ENCODE measurements around the gene PRSS3.
"Not testable (repeated sequence)": the region's sequence is repeated elsewhere in the genome, so short reads cannot be mapped to it uniquely, and the experiment has no call there.

PRSS3 gene

DNA sequence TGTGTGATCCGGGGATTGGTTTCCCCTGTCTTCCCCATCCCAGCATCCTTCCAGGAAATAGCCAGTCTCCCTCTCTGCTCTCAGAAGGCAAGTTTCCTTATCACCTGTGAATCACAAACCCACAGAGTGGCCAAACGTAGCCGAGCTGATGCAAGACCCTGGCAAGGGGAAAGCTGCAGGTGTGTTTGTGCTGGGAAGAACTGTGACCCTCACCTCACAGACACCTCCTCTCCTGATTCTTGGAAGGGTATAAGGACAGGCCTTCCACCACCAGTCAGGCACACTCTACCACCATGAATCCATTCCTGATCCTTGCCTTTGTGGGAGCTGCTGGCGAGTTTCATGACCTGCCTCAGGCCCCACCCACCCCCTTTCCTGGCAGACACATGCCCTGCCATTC lies at the start of gene PRSS3:
PRSS3 (plus strand) TSS at position 281 of the 400 bp plus-strand sequence; CDS start at position 294, 13 bp downstream.
- in situ Hi-C loops (cut with MboI; ENCODE audit: low sequenced_read_pairs): loop anchor here (10.0 kb wide), 1 partner anchor 280 kb away; no protein-coding TSS in a partner anchor

DNA sequence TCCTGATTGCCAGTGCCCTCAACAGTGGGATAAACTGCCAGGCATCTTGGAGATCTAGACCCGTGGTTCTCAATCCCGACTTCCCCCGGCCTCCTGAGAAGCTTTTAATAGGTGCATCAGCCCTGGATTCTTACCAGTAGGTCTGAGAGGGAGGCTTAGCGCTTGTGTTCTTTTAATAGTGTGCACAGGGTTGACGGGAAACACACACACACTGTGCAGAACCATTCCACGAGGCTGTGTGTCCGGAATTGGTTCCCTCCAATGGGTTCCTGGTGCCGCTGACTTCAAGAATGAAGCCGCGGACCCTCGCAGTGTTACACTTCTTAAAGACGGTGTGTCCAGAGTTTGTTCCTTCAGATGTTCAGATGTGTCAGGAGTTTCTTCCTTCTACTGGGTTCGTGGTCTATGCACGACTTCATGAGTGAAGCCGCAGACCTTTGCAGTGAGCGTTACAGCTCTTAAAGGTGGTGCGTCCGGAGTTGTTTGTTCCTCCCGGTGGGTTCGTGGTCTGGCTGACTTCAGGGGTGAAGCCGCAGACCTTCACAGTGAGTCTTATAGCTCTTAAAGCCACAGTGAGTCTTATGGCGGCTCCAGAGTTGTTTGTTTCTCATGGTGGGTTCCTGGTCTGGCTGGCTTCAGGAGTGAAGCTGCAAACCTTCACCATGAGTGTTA lies 46.6 kb upstream of the PRSS3 start:
- in situ Hi-C loops (cut with MboI; ENCODE audit: low sequenced_read_pairs): no loop called here

DNA sequence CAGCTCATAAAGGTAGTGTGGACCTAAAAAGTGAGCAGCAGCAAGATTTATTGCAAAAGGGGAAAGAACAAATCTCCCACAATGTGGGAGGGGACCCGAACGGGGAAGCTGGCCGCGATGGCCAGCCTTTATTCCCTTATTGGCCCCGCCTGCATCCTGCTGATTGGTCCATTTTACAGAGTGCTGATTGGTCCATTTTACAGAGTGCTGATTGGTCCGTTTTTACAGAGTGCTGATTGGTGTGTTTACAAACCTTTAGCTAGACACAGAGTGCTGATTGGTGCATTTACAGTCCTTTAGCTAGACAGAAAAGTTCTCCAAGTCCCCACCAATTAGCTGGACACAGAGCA lies 46.1 kb upstream of the PRSS3 start:
- in situ Hi-C loops (cut with MboI; ENCODE audit: low sequenced_read_pairs): not testable (repeated sequence)

DNA sequence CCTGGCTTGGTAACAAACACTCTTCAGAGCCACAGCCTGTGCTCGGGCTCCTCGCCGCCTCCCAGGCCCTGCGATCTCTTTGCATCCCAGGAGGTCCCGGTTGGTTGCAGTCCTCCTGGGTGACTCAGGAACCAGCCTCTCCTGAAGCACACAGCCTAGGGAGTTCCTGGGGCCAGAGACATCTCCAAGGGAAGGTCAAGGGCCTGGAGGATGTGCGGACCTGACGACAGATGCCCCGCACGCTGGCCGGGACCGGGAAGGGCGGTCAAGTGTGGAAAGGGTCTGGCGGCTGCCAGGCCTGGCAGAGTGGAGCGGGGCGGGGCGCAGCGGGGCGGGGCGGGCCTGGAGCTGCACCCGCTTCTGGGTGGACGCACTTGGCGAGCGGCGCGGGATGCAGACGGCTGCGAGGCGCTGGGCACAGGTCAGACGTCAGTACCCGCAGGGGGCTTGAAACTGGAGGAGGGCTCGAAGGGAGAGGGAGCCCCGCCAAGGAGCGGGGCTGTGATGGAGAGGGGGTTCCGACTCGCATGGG lies 45.0 kb upstream of the PRSS3 start:
- in situ Hi-C loops (cut with MboI; ENCODE audit: low sequenced_read_pairs): no loop called here

- in situ Hi-C loops (cut with MboI; ENCODE audit: low sequenced_read_pairs): no loop called here
Measured at GRCh38 chr9:33750839-33751339, 44.5 kb upstream of the PRSS3 start.

GRCh38 chr9:33751536-33752129 lies 43.7 kb upstream of the PRSS3 start:
- in situ Hi-C loops (cut with MboI; ENCODE audit: low sequenced_read_pairs): no loop called here

GRCh38 chr9:33752130-33752637 lies 43.2 kb upstream of the PRSS3 start:
- in situ Hi-C loops (cut with MboI; ENCODE audit: low sequenced_read_pairs): no loop called here

GRCh38 chr9:33752789-33753188 lies 42.6 kb upstream of the PRSS3 start:
- in situ Hi-C loops (cut with MboI; ENCODE audit: low sequenced_read_pairs): not testable (repeated sequence)

DNA sequence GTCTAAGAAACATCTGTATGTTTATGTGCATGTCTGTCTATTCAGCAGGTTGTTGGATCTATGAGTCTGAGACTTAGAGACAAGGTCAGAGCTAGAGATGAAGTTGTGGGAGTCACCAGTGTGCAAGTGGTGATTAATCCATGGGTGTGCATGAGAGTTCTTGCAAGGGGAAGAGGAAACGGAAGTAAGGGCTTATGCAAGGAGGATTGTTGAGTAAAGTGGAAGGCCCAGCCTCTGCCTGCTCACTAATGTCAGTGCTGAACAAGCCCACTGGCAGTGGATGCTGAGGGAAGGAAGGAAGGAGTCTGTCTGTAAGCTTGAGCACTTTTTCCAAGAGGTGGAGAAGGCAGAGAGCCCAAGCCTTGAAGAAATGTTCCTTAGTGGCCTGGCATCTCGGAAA lies 35.7 kb upstream of the PRSS3 start:
- in situ Hi-C loops (cut with MboI; ENCODE audit: low sequenced_read_pairs): not testable (repeated sequence)

GRCh38 chr9:33762343-33762742 lies 33.0 kb upstream of the PRSS3 start:
- in situ Hi-C loops (cut with MboI; ENCODE audit: low sequenced_read_pairs): no loop called here

GRCh38 chr9:33763709-33764108 lies 31.7 kb upstream of the PRSS3 start:
- in situ Hi-C loops (cut with MboI; ENCODE audit: low sequenced_read_pairs): not testable (repeated sequence)

DNA sequence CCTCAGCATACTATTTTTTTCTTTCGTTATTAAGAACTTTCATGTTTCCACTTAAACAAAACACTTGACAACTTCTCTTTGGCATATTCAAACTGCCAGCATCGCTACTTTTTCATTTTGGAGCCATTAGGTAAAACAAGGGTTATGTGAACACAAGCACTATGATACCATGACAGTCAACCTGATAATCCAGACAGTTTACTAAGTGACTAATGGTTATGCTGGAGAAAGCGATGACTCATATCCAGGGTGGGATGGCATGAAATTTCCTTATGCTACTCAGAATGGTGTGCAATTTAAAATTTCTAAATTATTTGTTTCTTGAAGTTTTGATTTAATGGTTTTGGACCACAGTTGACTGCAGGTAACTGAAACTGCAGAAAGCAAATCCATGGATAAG lies 29.9 kb upstream of the PRSS3 start:
- in situ Hi-C loops (cut with MboI; ENCODE audit: low sequenced_read_pairs): no loop called here

- in situ Hi-C loops (cut with MboI; ENCODE audit: low sequenced_read_pairs): not testable (repeated sequence)
Measured at GRCh38 chr9:33770156-33770880, 25.0 kb upstream of the PRSS3 start.

DNA sequence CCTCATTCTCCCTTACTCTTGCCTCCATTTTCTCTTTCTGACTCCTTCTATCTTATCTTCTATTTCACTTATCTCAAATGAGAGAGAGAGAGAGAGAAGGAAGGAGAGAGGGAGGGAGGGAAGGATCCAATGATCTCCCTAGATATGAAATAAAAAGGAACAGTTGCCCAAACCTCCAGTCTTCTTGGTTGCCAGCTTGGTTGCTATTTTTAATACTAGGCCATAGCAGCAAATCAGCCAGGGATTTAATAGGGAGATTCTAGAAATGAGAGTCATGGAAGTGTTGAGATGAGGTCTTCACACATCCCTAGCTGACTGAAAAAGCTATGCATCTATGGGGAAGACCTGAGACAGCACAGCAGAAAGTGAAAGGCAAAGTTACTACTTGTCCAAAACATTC lies 22.2 kb upstream of the PRSS3 start:
- in situ Hi-C loops (cut with MboI; ENCODE audit: low sequenced_read_pairs): not testable (repeated sequence)

DNA sequence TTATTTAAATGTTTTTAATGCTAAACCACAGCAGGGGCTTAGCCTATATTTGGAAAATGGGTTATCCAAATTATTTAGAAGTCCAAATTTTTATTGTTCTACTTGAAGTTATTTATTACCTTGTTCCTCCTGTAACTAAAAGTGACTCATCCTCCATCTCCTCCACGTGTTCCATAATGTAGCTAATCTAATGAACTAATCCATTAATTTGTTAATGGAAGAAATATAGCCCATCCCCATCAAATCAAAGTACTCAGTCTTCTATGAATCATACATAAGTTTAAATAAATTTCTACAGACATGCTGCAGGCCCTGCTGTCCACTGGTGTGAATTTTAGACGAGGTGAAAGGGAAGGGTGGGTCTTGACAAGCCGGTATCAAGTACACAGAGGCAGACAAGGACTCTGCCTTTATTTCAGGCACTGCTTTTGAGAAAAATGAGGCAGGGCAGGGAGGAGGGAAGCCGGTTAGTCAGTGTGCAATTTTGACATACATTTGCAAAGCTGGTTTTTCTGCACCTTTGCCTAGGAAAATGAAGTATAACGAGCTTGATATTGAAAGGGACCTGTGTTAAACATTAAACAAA lies 21.2 kb upstream of the PRSS3 start:
- in situ Hi-C loops (cut with MboI; ENCODE audit: low sequenced_read_pairs): not testable (repeated sequence)

GRCh38 chr9:33776578-33776977 lies 18.8 kb upstream of the PRSS3 start:
- in situ Hi-C loops (cut with MboI; ENCODE audit: low sequenced_read_pairs): no loop called here

- in situ Hi-C loops (cut with MboI; ENCODE audit: low sequenced_read_pairs): no loop called here
Measured at GRCh38 chr9:33778700-33779351, 16.5 kb upstream of the PRSS3 start.

DNA sequence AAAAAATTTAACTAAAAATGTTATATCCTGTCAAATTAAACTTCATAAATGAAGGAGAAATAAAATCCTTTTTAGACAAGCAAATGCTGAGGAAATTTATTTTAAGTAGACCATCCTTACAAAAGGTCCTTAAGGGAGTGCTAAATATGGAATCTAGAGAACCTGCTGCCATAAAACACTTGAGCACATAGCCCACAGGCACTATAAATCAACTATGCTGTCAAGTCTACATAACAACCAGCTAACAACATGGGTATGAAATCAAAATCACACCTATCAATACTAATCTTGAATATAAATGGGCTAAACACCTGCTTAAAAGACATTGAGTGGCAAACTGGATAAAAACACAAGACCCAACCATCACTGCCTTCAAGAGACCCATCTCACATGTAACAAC lies 15.1 kb upstream of the PRSS3 start:
- in situ Hi-C loops (cut with MboI; ENCODE audit: low sequenced_read_pairs): no loop called here

DNA sequence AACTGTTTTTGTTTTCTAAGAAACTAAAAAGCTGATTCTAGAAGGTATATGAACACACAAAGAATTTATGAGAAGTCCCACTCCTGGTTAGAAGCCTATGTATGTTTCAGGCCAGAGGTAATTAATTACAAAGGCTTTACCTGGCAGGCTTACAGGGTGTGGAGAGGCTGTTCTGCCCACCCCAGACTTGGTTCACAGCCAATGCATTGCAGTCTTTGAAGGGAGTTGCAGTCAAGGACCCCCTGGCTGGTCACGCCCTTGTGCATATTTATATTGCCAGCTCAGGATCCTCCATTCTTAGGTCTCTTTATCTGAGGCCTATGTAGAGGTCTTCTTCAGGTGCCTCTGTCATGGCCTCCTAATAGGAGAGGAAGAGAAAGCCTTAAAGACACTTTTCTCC lies 13.6 kb upstream of the PRSS3 start:
- in situ Hi-C loops (cut with MboI; ENCODE audit: low sequenced_read_pairs): no loop called here

DNA sequence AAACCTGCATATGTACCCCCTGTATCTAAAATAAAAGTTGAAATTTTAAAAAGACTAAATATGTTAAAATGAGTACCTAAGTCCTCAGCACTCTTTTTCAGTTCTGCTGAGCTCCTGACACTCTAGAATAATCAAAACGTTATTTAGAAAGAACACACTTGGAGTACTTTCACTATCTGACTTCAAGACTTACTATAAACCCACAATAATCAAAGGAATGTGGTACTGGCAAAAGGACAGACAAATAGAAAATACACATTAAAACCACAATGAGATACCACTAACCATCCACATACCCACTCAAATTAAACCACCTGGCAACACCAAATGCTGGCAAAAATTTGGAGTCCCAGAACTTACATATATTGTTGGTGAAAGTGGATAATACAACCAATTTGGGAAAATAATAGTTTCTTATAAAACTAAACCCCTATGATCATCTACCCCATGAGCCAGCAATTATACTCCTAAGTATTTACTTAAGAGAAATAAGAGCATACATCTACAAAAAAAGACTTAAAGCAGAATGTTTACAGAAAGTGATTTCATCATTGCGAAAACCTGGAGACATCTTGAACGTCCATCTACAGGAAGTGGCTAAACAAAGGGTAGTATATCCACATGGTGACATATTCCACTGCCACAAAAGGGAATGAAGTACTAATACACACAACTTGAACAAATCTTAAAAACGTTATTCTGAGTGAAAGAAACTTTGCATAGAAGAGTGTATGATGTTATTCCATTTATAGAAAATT lies 12.8 kb upstream of the PRSS3 start:
- in situ Hi-C loops (cut with MboI; ENCODE audit: low sequenced_read_pairs): no loop called here
